SK-N-MC (cell line): Measurements from ENCODE around the gene PPP1R7.

Experiments
- EZH2 ChIP-seq: fragments of 200-600 bp; sonication (generic); IDR thresholded peaks from one replicate; pipeline ENCODE4 v1.6.1; 2017; ENCODE audit warnings: antibody characterized with exemption
- FOXP2 ChIP-seq: optimal IDR thresholded peaks from 2 replicates; pipeline ENCODE3; 2011; ENCODE audit warnings: mild to moderate bottlenecking, moderate library complexity; ENCODE audit not compliant: insufficient read depth; ENCODE audit errors: extremely low read length, control extremely low read depth
- POLR2AphosphoS5 ChIP-seq: IDR thresholded peaks from 2 replicates; pipeline ENCODE4 v1.6.1; 2012; ENCODE audit warnings: mild to moderate bottlenecking, low read depth, low read length, borderline replicate concordance

GRCh38 chr2:241112046-241112445 is 38.2 kb upstream of the PPP1R7 start:
- TF ChIP-seq EZH2 (no peak), POLR2AphosphoS5 (no peak), FOXP2 (no peak)
